ENCODE data around the gene WSCD1. TPM values are rescaled to one million over a fixed set of nuclear protein-coding genes. Genes with fewer than 3 reads are reported as not detected.

The WSCD1 gene
- total and polyA plus RNA-seq, 9 donors, result 0.53 to 4.4 (median 1.7) TPM

- no peaks in the 10 kb centered on the region for H3K36me3 ChIP-seq
- intact Hi-C loops (cut with DNase I), result no loop called here
- H3K27ac ChIP-seq, result no peak overlapping the region
- 38 to 59% (median 38%) methylated on average over 6 of the region's 6 CpGs for WGBS, 3 donors
- no peaks in the 10 kb centered on the region for H3K9me3 ChIP-seq
- no peak overlapping the region for H3K4me3 ChIP-seq
- no peaks in the 10 kb centered on the region for H3K4me1 ChIP-seq (ENCODE audit: insufficient read depth)
- no peak for TF ChIP-seq CTCF (IDR thresholded peaks at IDR 0.05)
- TF ChIP-seq POLR2A (IDR thresholded peaks at IDR 0.05), result no peak
- TF ChIP-seq EP300 (IDR thresholded peaks at IDR 0.05), result no peak
- no peaks in the 10 kb centered on the region for H3K27me3 ChIP-seq
- DNase-seq, result no peak
Observed at GRCh38 chr17:6024576-6024975, 45.6 kb upstream of the WSCD1 start.

GRCh38 chr17:6027342-6028024 lies 42.7 kb upstream of the WSCD1 start:
- WGBS, 3 donors, result 82 to 85% (median 85%) methylated on average over 12 of the region's 12 CpGs
- TF ChIP-seq EP300 (IDR thresholded peaks at IDR 0.05) (no peak), CTCF (IDR thresholded peaks at IDR 0.05) (no peak), POLR2A (IDR thresholded peaks at IDR 0.05) (no peak)
- intact Hi-C loops (cut with DNase I), result no loop called here

GRCh38 chr17:6028294-6028693 lies 41.9 kb upstream of the WSCD1 start:
- intact Hi-C loops (cut with DNase I), result no loop called here
- TF ChIP-seq EP300 (IDR thresholded peaks at IDR 0.05), result no peak
- no peak for TF ChIP-seq CTCF (IDR thresholded peaks at IDR 0.05)
- TF ChIP-seq POLR2A (IDR thresholded peaks at IDR 0.05), result no peak
- no peak for DNase-seq
- 68 to 84% (median 72%) methylated on average over 10 of the region's 10 CpGs for WGBS, 3 donors
- no peaks in the 10 kb centered on the region for H3K27me3 ChIP-seq
- no peaks in the 10 kb centered on the region for H3K9me3 ChIP-seq
- H3K27ac ChIP-seq, result no peak overlapping the region
- H3K4me1 ChIP-seq (ENCODE audit: insufficient read depth), result no peaks in the 10 kb centered on the region
- H3K4me3 ChIP-seq, result no peak overlapping the region
- no peaks in the 10 kb centered on the region for H3K36me3 ChIP-seq

More at GRCh38 chr17:6027342-6028024, 42.7 kb upstream of the WSCD1 start:
- H3K9me3 ChIP-seq, result no peaks in the 10 kb centered on the region
- H3K4me1 ChIP-seq (ENCODE audit: insufficient read depth), result no peaks in the 10 kb centered on the region
- no peak overlapping the region for H3K27ac ChIP-seq
- no peaks in the 10 kb centered on the region for H3K27me3 ChIP-seq
- no peak overlapping the region for H3K4me3 ChIP-seq
- no peak for DNase-seq
- no peaks in the 10 kb centered on the region for H3K36me3 ChIP-seq

GRCh38 chr17:6035801-6036394 lies 34.3 kb upstream of the WSCD1 start:
- 67 to 79% (median 73%) methylated on average over 7 of the region's 7 CpGs for WGBS, 3 donors
- no peak for DNase-seq
- TF ChIP-seq CTCF (IDR thresholded peaks at IDR 0.05), result no peak
- TF ChIP-seq POLR2A (IDR thresholded peaks at IDR 0.05), result no peak
- TF ChIP-seq EP300 (IDR thresholded peaks at IDR 0.05), result no peak
- Histone ChIP-seq H3K9me3 (no peaks in the 10 kb centered on the region), H3K27me3 (no peaks in the 10 kb centered on the region), H3K4me1 (ENCODE audit: insufficient read depth) (no peaks in the 10 kb centered on the region), H3K27ac (no peak overlapping the region), H3K36me3 (no peaks in the 10 kb centered on the region), H3K4me3 (no peak overlapping the region)
- intact Hi-C loops (cut with DNase I), result no loop called here

Data from ovary (tissue), 9 donors.